ENCODE results near the gene TTC39A.

DNA sequence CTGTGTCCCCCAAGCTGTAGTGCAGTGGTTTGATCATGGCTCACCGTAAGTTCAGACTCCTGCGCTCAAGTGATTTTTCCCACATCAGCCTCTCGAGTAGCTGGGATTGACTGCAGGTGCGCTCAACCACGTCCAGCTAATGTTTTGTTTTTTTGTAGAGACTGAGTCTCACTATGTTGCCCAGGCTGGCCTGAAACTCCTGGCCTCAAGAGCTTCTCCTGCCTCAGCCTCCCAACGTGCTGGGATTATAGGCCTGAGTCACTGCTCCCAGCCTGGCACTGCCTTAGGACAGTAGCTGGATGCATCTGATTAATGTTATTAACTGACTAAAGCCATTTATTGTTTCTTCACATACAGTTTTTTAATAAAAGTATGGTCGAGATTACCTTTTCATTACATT, 54.1 kb downstream of the TTC39A start:
- TF ChIP-seq, protein P1, sequence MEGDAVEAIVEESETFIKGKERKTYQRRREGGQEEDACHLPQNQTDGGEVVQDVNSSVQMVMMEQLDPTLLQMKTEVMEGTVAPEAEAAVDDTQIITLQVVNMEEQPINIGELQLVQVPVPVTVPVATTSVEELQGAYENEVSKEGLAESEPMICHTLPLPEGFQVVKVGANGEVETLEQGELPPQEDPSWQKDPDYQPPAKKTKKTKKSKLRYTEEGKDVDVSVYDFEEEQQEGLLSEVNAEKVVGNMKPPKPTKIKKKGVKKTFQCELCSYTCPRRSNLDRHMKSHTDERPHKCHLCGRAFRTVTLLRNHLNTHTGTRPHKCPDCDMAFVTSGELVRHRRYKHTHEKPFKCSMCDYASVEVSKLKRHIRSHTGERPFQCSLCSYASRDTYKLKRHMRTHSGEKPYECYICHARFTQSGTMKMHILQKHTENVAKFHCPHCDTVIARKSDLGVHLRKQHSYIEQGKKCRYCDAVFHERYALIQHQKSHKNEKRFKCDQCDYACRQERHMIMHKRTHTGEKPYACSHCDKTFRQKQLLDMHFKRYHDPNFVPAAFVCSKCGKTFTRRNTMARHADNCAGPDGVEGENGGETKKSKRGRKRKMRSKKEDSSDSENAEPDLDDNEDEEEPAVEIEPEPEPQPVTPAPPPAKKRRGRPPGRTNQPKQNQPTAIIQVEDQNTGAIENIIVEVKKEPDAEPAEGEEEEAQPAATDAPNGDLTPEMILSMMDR (IDR thresholded peaks at IDR 0.05), result no peak
- no peak for TF ChIP-seq POLR2A (IDR thresholded peaks at IDR 0.05)
